ENCODE data around the gene KCNIP1.
A peak's percentile ranks its signal among the peaks of the same experiment; 100 is the strongest.

KCNIP1 gene

DNA sequence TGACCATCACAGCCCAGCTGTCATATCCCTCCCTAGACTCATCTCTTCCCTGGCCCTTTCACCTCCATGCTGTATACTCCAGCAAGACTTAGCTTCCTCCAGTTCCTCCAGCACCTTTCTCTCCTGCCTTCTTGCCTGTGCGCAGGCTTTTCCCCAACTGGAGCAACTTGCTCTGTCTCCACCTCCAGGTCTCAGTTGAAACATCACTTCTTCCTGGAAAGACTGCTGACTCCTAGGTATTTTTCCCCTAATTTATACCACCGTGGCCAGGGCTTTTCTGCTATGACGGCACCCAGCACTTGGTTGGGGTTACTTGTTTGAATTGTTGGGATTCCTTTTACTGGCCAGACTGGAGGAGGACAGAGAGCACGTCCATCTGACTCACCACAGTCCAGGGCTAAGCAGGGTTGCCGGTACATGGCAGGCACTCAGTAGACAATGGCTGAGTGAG is 67.5 kb downstream of the KCNIP1 start:
- no peak for DNase-seq

- no peak for DNase-seq
Measured at GRCh38 chr5:170571875-170572852, 68.3 kb downstream of the KCNIP1 start.

GRCh38 chr5:170573114-170573513 is 69.3 kb downstream of the KCNIP1 start:
- no peak for DNase-seq

GRCh38 chr5:170573660-170574059 is 69.8 kb downstream of the KCNIP1 start:
- no peak for DNase-seq

GRCh38 chr5:170576602-170577535 is 73.0 kb downstream of the KCNIP1 start:
- DNase-seq = peak; percentile 84

GRCh38 chr5:170579601-170580000 is 75.8 kb downstream of the KCNIP1 start:
- no peak for DNase-seq

- DNase-seq = no peak
Measured at GRCh38 chr5:170581211-170581610, 77.4 kb downstream of the KCNIP1 start.

- DNase-seq = no peak
Measured at GRCh38 chr5:170582644-170583330, 79.0 kb downstream of the KCNIP1 start.

GRCh38 chr5:170584003-170584402 is 80.2 kb downstream of the KCNIP1 start:
- DNase-seq = no peak

- DNase-seq = no peak
Measured at GRCh38 chr5:170584450-170585058, 80.7 kb downstream of the KCNIP1 start.

DNA sequence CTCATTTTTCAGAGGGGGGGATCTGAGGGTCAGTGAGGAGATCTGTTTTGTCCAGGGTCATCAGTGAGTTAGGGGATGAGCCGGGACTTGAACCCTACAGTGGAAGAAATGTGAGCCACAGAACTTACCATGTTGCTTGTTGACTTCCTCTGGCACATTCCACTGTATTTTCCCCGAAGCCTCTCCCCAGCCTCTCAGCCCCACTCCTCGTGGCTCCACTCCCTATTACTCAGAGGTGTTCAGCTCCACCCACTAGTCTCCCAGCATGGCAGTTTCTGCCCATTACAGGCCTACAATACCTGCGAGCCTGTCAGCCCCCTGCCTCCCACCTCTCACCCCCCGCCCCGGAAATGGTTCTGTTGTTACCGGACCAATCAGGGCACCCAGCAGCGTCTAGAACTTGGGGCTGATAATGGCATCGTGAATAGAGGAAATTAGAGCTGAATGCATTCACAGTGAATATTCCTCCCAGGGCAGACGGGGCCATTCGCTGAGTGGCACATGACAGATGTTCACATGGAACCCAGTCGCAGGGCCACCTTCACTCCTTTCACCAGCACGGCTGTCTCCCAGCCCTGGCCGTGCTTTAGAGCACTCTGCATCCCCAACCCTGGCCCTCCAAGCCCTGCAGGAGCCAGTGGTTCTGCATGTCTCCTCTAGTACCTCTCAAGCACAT is 81.6 kb downstream of the KCNIP1 start:
- DNase-seq = peak; percentile 20

- no peak for DNase-seq
Measured at GRCh38 chr5:170587808-170588207, 84.0 kb downstream of the KCNIP1 start.

GRCh38 chr5:170589643-170590042 is 85.8 kb downstream of the KCNIP1 start:
- no peak for DNase-seq

GRCh38 chr5:170590566-170590965 is 86.7 kb downstream of the KCNIP1 start:
- no peak for DNase-seq

GRCh38 chr5:170591054-170591453 is 87.2 kb downstream of the KCNIP1 start:
- DNase-seq = no peak

- DNase-seq = no peak
Measured at GRCh38 chr5:170596482-170597044, 92.7 kb downstream of the KCNIP1 start.

DNA sequence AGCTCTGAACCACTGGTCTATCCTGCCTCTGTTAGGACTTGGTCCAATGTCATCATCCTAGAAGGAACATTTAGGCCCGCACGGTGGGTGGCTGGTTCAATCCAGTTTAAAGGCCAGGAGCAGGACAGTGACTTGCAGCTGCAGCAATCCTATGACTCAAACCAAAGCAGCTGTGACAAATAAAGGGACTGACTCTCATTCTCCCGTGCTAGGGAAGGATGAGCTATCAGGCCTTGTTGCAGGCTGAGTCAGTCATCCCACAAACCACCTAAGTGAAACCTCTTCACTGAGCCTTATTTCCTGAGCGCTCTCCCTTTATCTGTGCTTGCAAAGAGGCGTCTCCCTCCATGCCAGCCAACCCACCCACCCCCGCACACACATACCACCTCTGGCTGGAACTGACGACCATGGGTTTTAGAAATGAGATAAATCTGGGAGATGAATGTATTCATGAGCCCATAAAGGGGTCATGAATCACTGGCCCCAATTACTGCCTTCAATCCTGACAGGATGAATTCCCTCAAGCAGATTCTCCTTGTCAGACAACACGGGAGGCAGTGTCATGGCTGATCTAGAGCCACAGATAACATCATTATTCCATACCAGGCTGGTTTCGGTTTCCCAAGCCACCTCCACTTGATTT is 93.4 kb downstream of the KCNIP1 start:
- no peak for DNase-seq

GRCh38 chr5:170597872-170598271 is 94.1 kb downstream of the KCNIP1 start:
- no peak for DNase-seq

GRCh38 chr5:170599756-170600155 is 95.9 kb downstream of the KCNIP1 start:
- DNase-seq = no peak

GRCh38 chr5:170601619-170602018 is 97.8 kb downstream of the KCNIP1 start:
- DNase-seq = no peak

DNA sequence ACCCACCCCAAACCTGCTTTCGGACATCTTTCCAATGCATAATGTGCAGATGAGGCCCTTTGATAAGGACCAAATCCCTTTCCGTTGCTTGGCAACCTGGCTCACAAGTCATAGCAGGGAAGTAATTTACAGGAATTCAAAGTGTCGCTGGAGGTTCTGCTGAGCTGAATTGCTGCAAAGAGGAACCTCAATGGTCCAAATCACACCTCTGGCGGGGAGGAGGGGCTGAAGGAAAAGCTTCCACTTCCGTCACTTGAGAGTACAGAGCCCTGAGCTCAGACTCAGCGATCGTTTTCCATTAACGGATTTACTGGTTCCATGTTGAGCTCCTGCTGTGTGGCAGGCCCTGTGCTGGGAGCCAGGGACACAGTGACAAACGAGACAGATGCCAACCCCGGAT is 99.3 kb downstream of the KCNIP1 start:
- no peak for DNase-seq
